ENCODE data around the gene LRRC47.

Gene LRRC47

GRCh38 chr1:3787349-3787715, 9.0 kb downstream of the LRRC47 start:
- DNase-seq (ENCODE audit: low read depth in 2 of 2): peak in 1 of 2 donors; percentile 34

- no peak for DNase-seq (ENCODE audit: low read depth in 2 of 2)
These were observed 9.6 kb downstream of the LRRC47 start for GRCh38 chr1:3786468-3787348.

GRCh38 chr1:3785456-3786157, 10.7 kb downstream of the LRRC47 start:
- no peak for DNase-seq (ENCODE audit: low read depth in 2 of 2)

- DNase-seq (ENCODE audit: low read depth in 2 of 2): no peak
These were observed 11.3 kb downstream of the LRRC47 start for GRCh38 chr1:3785045-3785444.

GRCh38 chr1:3783651-3784474, 12.4 kb downstream of the LRRC47 start:
- no peak for DNase-seq (ENCODE audit: low read depth in 2 of 2)

GRCh38 chr1:3780901-3781300, 15.4 kb downstream of the LRRC47 start:
- DNase-seq (ENCODE audit: low read depth in 2 of 2): no peak

- no peak for DNase-seq (ENCODE audit: low read depth in 2 of 2)
These were observed 16.3 kb downstream of the LRRC47 start for GRCh38 chr1:3779912-3780416.

GRCh38 chr1:3779265-3779911, 16.9 kb downstream of the LRRC47 start:
- DNase-seq (ENCODE audit: low read depth in 2 of 2): no peak

GRCh38 chr1:3778590-3779264, 17.6 kb downstream of the LRRC47 start:
- DNase-seq (ENCODE audit: low read depth in 2 of 2): no peak

- DNase-seq (ENCODE audit: low read depth in 2 of 2): no peak
These were observed 18.4 kb downstream of the LRRC47 start for GRCh38 chr1:3777647-3778589.

GRCh38 chr1:3777078-3777547, 19.2 kb downstream of the LRRC47 start:
- DNase-seq (ENCODE audit: low read depth in 2 of 2): no peak

- DNase-seq (ENCODE audit: low read depth in 2 of 2): no peak
These were observed 19.9 kb downstream of the LRRC47 start for GRCh38 chr1:3776231-3776961.

- no peak for DNase-seq (ENCODE audit: low read depth in 2 of 2)
These were observed 20.6 kb downstream of the LRRC47 start for GRCh38 chr1:3775490-3776230.

GRCh38 chr1:3774946-3775489, 21.3 kb downstream of the LRRC47 start:
- DNase-seq (ENCODE audit: low read depth in 2 of 2): no peak

- DNase-seq (ENCODE audit: low read depth in 2 of 2): no peak
These were observed 21.9 kb downstream of the LRRC47 start for GRCh38 chr1:3774276-3774945.

GRCh38 chr1:3773572-3774275, 22.6 kb downstream of the LRRC47 start:
- DNase-seq (ENCODE audit: low read depth in 2 of 2): no peak

Data from stimulated activated CD8-positive, alpha-beta memory T cell treated with anti-CD3 and anti-CD28 coated beads, Interleukin-7, amount 100 ng/mL, for 4 hours (primary cell).